Activated CD4-positive, CD25-positive, alpha-beta regulatory T cell treated with anti-CD3 and anti-CD28 coated beads, Interleukin-2, amount 50 U/mL, for 16 hours (primary cell): ENCODE data around the gene GCLM.
"Not testable (repeated sequence)": the region's sequence is repeated elsewhere in the genome, so short reads cannot be mapped to it uniquely, and the experiment has no call there.

Experiments used
- DNase-seq: peaks from one replicate; pipeline ENCODE4 v3.0.0-alpha.2; 2020; ENCODE audit warnings: low read depth, low spot score

The GCLM gene

DNA sequence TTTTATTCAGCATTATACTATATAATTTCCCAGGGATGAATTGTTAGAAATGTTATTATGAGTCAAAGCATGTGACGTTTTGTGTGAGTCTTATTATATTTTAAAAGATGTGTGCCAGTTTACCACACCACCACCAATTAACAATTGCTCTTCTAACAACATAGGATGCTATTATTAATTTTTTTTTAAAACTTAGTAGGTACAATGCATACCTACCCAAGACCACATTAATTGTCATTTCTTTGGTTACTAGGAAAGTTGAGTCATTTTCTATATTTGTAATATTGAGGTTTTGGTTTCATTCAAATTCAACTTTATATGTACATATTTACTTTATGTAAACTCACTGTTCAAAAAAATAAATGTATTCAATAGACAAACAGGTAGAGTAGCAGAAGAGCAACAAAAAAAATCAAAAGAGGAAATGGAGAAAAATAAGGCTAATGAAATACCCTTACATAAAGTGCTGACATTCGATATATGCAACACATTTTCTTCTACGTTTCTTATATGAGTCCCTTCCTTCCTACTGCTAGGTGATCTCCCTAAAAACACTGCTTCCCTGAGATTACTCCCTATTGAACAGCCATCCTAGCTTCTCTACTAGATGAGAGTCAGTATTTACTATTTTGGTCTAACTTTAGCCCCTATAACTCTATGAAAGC, 9.6 kb downstream of the GCLM start:
- no peak for DNase-seq

DNA sequence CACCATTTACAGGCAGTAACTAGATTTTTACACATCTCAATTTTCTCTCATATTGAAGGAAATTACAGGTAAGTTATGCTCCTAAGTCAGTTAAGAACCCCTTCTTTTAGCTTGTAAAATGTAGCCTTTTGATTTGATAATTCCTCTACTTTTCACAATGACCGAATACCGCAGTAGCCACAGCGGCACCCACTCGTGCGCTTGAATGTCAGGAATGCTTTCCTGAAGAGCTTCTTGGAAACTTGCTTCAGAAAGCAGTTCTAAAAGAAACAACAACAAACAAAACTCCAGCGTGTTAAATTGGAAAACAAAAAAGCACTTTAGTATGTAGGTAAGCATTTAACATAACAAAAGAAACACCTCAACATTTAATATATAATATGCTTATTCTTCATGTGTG, 20.3 kb downstream of the GCLM start:
- DNase-seq: no peak

DNA sequence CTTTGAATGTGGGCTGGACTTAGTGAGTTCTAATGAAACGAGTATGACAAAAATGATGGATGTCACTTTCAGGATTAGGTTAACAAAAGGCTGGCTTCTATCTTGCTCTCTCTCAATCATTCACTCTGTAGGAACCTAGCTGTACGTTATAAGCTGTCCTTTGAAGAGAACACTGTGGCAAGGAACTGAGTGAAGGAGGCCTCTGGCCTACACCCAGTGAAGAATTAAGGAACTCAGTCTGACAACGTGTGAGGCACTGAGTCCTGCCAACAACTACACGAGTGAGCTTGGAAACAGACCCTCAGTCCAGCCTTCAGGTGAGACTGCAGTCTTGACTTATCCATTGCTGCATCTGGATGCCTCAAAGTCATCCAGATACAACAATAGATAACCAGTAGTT, 27.0 kb downstream of the GCLM start:
- DNase-seq: no peak

DNA sequence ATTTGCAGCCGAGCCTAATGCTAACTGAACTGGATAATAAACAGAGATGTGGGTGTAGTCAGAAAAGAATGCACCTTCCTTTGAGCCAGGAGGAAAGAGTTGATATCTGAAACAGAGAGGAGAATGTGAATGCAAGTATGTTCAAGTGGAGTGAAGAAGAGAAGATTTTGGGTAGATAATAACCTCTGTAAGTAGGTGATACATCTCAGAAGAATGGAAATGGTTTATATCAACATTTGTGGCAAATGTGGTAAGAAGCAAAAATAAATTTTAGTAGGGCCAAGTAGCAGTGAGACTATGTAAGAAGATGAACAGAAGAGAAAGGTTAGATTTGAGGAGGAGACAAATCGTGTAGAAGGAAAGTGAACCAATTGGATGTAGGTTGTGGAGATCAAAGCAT, 28.5 kb downstream of the GCLM start:
- no peak for DNase-seq

DNA sequence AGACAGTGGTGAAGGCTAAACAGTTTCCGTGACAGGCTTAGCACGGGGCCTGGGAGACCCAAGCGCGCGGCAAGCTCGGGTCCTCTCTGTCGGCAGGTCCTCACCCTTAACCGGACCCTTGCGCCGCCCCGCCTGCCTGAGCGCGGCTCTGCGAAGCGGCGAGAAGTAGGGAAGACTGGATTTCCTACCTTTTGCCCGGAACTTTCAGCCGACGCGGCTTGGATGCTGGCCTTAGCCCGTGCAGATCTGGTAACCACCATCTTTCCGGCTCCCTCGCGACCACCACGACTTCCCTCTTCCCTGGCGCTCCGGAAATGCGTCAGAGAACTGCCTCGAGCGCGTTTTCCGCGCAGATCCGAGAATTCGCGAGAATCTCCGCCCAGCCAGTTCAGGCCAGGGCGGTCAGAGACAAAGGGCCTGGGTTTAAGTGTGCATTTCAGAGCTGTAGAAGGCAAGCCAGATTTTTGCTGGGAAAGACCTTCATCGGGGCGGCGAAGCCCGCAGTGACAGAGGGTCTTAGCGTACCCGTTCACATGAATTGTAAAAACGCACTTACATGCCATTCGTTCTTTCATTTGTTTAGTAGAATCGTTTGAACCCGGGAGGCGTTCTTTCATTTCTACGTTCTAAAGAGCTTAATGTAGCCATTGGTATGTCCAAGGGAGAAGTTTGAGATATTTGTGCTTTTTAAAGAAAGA, 30.2 kb downstream of the GCLM start, which contains the start of gene DNTTIP2:
DNTTIP2 (minus strand) TSS at position 318 of the 698 bp plus-strand sequence; CDS start at position 260, 58 bp downstream.
- peak; percentile 77 for DNase-seq

DNA sequence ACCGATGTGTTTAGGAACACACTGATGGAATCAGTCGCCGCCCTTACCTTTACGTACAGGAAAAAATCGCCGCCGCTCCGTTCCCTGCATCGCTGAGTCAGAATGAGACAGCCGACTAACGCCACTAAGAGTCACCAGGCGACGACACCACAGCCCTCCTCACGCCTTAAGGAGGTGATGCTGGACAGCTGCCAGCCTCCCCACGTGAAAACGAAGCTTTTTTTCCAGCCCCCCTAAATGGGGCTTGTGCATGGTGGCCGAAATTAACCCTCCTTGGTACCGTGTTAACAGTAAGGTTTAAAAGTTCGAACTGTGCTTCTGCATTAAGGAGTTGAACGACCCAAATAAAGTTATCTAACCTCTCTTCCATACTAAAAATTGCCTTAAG, 30.7 kb downstream of the GCLM start:
- DNase-seq: peak; percentile 21

DNA sequence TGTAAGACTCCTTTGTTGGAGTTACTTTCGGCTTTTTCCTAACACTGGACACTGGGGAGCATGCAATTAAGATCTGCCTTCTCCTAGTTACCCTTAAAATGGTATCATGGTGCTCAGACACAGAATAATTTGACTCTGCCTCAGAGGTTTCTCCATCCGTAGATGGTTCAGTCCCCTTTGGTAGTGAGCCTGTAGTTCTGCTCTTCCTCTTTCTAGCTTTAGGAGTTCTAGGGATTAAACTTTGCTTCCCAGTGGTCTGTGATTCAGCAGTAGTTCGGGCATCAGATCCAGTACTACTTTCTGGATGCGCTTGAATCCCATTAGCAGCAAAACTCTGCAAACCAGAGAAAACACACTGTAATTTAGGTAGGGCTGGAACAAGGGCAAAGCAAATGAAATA, 31.7 kb downstream of the GCLM start:
- DNase-seq: no peak

DNA sequence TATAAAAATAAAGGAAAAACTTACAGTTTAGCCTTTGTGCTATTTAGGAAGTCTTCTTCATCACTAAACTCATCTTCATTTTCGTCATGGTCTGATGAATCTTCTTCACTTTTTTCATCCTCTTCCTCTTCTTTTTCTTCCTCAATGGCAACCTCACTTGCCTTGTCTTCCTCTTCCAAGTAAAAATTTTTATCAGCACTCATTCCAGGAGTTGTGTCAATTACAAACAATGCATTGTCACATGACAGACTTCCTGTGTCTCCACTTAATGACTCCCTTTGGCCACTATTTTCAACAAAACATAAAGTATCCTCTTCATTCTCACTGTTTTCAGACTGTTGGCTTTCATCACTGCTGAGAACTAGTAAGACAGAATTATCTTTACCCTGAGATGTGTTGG, 33.0 kb downstream of the GCLM start:
- DNase-seq: no peak

DNA sequence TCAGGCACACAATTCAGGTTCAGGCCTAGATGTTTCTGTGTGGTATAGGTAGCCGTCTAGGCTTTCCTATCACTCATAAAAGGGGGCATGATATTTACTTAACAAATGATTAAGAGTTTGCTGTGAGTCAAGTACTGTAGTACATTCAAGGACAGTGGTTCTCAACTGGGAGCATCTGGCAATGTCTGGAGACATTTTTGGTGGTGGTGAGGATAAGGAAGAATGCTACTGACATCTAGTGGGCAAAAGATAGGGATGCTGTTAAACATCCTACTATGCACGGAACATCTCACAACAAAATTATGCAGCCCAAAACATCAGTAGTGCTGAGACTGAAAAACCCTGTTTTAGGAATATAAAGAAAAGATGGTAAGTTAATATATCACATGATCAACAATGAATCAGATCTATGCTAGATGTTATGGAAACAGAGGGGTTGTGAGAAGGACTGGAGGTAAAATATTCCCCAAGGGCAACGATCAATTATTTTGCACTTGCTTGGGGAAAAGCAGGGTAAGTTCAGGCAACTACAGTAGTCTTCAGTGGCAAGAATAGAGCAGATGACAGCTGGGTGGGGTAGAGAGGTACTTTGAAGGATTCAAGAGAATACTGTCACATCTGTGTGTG, 35.1 kb downstream of the GCLM start:
- no peak for DNase-seq

DNA sequence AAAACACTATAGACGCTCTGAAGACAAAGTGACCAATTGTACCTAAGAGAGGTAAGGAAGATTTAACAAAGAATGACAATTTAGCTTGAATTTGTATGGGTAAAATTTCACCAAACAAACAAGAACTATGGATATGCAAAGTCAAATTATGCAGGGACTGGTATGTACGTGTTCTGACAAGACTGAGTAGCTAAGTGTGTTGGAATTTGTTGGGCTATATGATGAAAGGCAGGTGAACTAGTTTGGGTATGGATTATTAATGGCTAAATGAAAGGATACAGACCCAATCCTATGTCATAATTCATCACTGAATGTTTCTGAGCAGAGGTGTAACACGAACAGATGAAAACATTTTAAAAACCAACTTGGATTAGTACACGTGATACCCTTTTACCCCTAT, 37.9 kb downstream of the GCLM start:
- DNase-seq: no peak

DNA sequence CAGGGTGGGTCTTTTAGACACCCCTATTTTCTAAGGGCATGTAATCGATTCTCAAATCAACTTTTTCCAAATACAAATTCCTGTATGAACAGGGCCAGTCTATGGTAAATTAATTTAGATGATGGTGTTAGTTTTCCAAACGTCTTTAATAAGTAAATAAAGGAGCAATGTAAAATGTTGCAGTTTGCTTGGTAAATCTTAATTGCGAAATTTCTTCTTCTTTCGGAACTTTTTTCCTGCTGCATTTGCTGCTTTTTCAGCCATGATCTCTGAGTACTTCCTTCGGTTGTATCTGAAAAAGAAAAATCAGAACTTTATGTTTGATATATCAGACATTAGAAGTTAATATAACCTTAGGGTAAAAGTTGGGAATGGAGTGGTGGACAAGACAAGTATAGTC, 39.6 kb downstream of the GCLM start:
- DNase-seq: no peak

DNA sequence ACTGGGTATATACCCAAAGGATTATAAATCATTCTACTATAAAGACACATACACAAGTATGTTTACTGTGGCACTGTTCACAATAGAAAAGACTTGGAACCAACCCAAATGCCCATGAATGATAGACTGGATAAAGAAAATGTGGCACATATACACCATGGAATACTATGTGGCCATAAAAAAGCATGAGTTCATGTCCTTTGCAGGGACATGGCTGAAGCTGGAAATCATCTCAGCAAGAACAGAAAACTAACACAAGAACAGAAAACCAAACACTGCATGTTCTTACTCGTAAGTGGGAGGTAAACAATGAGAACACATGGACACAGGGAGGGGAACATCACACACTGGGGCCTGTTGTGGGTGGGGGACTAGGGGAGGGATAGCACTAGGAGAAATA, 40.7 kb downstream of the GCLM start:
- not testable (repeated sequence) for DNase-seq

DNA sequence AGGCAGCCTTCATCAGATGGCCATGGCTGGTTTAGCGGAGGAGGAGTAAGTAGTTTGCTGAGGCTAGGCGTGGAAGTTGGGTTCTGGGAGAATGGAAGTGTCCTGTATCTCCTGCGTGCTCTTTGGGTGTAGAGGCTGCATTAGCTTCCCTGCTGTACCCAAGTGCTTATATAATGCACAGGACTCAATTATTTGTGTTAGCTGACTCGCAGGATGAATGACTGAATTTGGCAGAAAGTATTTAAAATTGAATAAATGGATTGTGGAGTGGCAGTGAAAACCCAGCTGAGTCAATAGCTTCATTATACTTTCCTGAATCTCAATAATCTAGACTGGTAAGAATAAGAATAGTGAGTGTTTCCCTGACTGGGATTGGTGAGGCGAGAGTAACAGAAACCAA, 44.0 kb downstream of the GCLM start:
- no peak for DNase-seq

DNA sequence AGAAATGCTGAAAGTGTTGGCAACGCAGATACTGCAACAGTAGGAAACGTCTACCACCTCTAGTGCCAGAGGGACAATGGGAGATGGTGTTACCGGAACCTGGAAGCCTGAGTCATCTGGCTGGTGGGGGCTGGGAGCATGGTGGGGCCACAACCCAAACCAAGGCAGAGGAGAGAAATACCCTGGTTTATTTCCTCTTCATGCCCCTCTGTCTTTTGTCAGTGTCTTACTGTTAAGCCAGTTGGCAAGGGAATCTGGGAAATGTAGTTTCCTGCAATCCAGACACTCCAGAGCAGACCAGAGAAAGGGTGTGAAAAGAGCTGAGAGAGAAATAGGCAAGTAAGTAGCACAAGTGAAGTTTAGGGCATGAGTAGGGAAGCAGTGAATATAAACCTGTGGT, 45.1 kb downstream of the GCLM start:
- DNase-seq: no peak

DNA sequence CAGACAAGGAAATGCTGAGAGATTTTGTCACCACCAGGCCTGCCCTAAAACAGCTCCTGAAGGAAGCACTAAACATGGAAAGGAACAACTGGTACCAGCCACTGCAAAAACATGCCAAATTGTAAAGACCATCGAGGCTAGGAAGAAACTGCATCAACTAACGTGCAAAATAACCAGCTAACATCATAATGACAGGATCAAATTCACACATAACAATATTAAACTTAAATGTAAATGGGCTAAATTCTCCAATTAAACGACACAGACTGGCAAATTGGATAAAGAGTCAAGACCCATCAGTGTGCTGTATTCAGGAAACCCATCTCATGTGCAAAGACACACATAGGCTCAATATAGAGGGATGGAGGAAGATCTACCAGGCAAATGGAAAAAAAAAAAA, 51.6 kb downstream of the GCLM start:
- DNase-seq: not testable (repeated sequence)

DNA sequence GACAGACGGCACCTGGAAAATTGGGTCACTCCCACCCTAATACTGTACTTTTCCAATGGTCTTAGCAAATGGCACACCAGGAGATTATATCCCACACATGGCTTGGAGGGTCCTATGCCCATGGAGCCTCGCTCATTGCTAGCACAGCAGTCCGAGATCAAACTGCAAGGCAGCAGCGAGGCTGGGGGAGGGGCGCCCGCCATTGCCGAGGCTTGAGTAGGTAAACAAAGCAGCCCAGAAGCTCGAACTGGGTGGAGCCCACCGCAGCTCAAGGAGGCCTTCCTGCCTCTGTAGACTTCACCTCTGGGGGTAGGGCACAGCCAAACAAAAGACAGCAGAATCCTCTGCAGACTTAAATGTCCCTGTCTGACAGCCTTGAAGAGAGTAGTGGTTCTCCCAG, 53.2 kb downstream of the GCLM start:
- not testable (repeated sequence) for DNase-seq

DNA sequence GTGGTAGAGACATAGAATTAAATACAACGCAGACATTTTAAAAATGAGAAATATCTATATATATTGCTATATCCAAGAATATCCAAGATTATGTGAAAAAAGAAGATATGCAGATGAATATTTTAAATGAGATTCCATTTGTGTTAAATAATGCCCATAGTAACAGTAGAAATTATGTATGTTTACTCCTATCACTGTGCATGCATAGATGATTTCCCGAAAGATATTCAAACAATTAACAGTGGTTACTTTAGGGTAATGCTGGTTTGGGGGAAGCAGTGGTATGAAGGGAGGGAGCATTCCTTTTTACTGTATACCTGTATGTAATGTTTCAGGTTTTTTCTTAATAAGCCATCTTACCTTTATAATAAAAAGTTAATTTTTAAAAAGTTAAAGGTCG, 55.3 kb downstream of the GCLM start:
- DNase-seq: no peak

DNA sequence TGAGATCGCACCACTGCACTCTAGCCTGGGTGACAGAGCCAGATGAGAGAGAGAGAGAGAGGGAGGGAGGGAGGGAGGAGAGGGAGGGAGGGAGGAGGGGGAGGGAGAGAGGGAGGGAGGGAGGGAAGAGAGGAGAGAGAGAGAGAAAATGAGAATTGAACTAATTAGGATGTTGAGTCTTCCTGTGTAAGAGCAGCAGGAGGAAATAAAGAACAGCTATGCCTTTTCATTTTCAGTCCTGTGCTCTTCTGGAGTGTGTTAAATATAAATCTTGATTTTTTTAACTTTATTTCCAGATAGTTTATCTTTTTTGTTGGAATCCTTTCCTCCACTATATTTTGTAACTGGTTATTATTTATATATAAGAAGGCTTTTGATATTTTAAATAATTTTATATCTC, 57.4 kb downstream of the GCLM start:
- no peak for DNase-seq

DNA sequence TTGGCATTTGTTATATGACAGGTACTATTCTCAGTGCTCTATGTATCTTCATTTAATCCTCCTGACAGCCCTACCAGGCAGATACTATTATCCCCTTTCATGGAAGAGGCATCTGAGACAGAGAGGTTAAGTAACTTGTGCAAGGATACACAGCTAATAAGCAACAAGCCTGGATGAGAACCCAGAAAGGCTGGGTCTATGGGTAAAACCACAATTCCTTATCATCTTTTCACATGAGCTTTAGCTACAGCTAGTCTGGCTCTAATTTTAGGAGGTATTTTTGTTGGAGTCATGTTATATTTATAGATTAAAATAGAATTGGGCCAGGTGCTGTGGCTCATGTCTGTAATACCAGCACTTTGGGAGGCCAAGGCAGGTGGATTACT, 57.9 kb downstream of the GCLM start:
- no peak for DNase-seq

DNA sequence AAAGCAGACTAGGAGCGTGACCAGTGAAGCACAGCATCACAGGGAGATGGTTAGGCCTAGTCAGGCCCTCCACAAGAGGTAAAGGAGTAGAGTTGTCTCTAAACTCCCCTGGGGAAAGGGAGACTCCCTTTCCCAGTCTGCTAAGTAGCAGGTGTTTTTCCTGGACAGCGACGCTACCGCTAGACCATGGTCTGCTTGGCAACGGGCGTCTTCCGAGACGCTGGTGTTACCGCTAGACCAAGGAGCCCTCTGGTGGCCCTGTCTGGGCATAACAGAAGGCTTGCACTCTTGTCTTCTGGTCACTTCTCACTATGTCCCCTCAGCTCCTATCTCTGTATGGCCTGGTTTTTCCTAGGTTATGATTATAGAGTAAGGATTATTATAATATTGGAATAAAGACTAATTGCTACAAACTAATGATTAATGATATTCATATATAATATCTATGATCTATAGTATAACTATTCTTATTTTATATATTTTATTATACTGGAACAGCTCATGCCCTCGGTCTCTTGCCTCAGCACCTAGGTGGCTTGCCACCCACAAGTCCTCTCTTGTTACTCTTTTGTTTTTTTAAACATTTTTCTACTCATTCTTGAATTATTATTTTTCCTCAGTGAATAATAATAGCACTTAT, 58.4 kb downstream of the GCLM start:
- peak; percentile 21 for DNase-seq

DNA sequence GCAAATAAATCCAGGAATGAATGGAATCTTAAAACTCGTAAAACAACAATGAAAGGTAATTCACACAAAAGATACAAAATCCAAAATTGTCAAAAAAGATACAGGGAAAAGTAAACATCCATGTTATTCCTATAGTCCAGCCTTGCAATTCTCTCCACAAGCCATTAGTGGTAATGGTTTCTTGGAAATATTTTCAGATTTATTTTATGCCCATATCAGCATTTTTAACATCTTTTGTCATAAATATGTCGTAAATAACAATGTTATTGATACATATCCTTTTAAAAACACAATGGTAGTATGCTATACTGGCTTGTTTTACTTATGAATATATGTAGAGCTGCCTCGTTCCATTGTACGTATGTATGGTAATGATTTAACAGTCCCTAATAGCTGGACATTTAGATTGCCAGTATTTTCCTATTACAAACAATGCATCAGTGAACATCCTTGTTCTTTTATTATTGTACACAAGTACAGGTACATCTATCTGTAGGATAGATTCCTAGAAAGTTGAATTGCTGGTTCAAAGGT, 60.8 kb downstream of the GCLM start:
- no peak for DNase-seq

DNA sequence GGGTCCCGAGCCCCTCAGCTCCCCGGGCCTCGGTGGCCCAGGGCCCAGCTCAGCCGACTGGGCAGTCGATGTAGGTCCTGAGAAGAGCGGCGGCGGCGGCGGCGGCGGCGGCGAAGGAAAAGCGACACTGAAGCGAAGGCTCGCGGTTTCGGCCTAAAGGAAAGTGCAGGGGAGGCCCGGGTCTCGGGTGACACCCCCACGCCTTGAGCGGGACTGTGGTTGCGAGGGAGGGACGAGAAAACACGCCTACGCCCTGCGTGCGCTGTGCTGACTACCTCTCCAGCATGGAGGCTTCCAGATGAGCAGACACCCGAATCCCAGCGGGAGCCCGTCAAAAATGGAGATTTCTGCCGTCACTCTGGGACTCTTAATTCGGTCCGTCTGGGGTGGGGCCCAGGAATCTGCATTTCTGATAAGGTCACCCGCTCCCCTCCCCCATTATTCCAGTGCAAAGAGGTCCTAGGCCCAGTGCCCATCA, 61.4 kb downstream of the GCLM start:
- peak; percentile 39 for DNase-seq
